Loucy (cell line): ENCODE results near the gene ITGB3.

ENCODE experiments used
- EZH2phosphoT487 ChIP-seq: fragments of 200-600 bp; IDR thresholded peaks from 2 replicates; pipeline ENCODE4 v1.6.1; 2018; ENCODE audit warnings: antibody characterized with exemption, mild to moderate bottlenecking, moderate library complexity, borderline replicate concordance
- TF ChIP-seq, protein P1 (sequence below): fragments of 200-600 bp; sonication (generic); conservative IDR thresholded peaks from 2 replicates; pipeline ENCODE4 v1.5.1; 2014; ENCODE audit warnings: mild to moderate bottlenecking, antibody characterized with exemption, low read length

DNA sequence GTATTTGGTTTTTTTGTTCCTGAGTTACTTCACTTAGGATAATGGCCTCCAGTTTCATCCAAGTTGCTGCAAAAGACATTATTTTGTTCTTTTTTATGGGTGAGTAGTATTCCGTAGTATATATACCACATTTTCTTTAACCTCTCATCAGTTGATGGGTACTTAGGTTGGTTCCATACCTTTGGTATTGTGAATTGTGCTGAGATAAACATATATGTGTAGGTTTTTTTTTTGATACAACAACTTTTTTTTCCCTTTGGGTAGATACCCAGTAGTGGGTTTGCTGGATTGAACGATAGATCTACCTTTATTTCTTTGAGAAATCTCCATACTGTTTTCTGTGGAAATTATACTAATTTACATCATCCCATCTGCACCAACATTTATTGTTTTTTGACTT, 76.9 kb downstream of the ITGB3 start:
- TF ChIP-seq, protein P1, sequence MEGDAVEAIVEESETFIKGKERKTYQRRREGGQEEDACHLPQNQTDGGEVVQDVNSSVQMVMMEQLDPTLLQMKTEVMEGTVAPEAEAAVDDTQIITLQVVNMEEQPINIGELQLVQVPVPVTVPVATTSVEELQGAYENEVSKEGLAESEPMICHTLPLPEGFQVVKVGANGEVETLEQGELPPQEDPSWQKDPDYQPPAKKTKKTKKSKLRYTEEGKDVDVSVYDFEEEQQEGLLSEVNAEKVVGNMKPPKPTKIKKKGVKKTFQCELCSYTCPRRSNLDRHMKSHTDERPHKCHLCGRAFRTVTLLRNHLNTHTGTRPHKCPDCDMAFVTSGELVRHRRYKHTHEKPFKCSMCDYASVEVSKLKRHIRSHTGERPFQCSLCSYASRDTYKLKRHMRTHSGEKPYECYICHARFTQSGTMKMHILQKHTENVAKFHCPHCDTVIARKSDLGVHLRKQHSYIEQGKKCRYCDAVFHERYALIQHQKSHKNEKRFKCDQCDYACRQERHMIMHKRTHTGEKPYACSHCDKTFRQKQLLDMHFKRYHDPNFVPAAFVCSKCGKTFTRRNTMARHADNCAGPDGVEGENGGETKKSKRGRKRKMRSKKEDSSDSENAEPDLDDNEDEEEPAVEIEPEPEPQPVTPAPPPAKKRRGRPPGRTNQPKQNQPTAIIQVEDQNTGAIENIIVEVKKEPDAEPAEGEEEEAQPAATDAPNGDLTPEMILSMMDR, result no peak
- TF ChIP-seq EZH2phosphoT487, result no peak
